IPS-20b (cell line): ENCODE results near the gene ENDOV.

Experiments used
- H3K27ac ChIP-seq: one replicate; pipeline ENCODE4 v1.5.1; 2013; ENCODE audit warnings: low read length
- H3K27me3 ChIP-seq: 2 replicates; pipeline ENCODE4 v1.6.1; 2013; ENCODE audit warnings: mild to moderate bottlenecking, low read length, inconsistent platforms; ENCODE audit not compliant: insufficient read depth
- H3K36me3 ChIP-seq: 2 replicates; pipeline ENCODE4 v1.6.1; 2013; ENCODE audit warnings: low read depth, mild to moderate bottlenecking, inconsistent platforms, low read length, moderate library complexity; ENCODE audit not compliant: insufficient read depth
- H3K4me1 ChIP-seq: 2 replicates; pipeline ENCODE4 v1.6.1; 2013; ENCODE audit warnings: mild to moderate bottlenecking, control low read depth, inconsistent platforms, low read length, moderate library complexity; ENCODE audit not compliant: insufficient read depth
- H3K4me3 ChIP-seq: 2 replicates; pipeline ENCODE4 v1.5.1; 2013; ENCODE audit warnings: mild to moderate bottlenecking, low read length, inconsistent platforms
- H3K9ac ChIP-seq: 2 replicates; pipeline ENCODE4 v1.6.1; 2013; ENCODE audit warnings: low read depth, mild to moderate bottlenecking, inconsistent platforms, low read length, moderate library complexity
- H3K9me3 ChIP-seq: 2 replicates; pipeline ENCODE4 v1.6.1; 2013; ENCODE audit warnings: mild to moderate bottlenecking, low read depth, low read length, inconsistent platforms; ENCODE audit not compliant: insufficient read depth

Gene ENDOV

GRCh38 chr17:80454557-80455335, 39.8 kb downstream of the ENDOV start:
- Histone ChIP-seq H3K9ac (peak overlapping the region; percentile 98), H3K36me3 (no peaks in the 10 kb centered on the region), H3K9me3 (no peaks in the 10 kb centered on the region), H3K27me3 (peaks cover 54% of the 10 kb centered on the region), H3K27ac (peak overlapping the region; percentile 94), H3K4me1 (peaks cover 3% of the 10 kb centered on the region; the same call in 1 of the 2 replicates), H3K4me3 (peak overlapping the region; percentile 86)

GRCh38 chr17:80455336-80455710, 40.4 kb downstream of the ENDOV start:
- Histone ChIP-seq H3K36me3 (no peaks in the 10 kb centered on the region), H3K4me3 (peak overlapping the region; percentile 86), H3K27ac (peak overlapping the region; percentile 94), H3K9me3 (no peaks in the 10 kb centered on the region), H3K9ac (peak overlapping the region; percentile 98), H3K4me1 (peaks cover 3% of the 10 kb centered on the region; the same call in 1 of the 2 replicates), H3K27me3 (peaks cover 59% of the 10 kb centered on the region)

- H3K4me3 ChIP-seq, result peak overlapping the region; percentile 86
These were observed 40.8 kb downstream of the ENDOV start for GRCh38 chr17:80455784-80456183.

GRCh38 chr17:80456465-80457235, 41.7 kb downstream of the ENDOV start:
- no peak overlapping the region for H3K9ac ChIP-seq
- no peak overlapping the region for H3K27ac ChIP-seq
- H3K9me3 ChIP-seq, result no peaks in the 10 kb centered on the region
- peaks cover 72% of the 10 kb centered on the region for H3K27me3 ChIP-seq
- peaks cover 3% of the 10 kb centered on the region; the same call in 1 of the 2 replicates for H3K4me1 ChIP-seq
- no peak overlapping the region for H3K4me3 ChIP-seq
- H3K36me3 ChIP-seq, result no peaks in the 10 kb centered on the region

More at GRCh38 chr17:80455784-80456183, 40.8 kb downstream of the ENDOV start:
- Histone ChIP-seq H3K27ac (no peak overlapping the region), H3K9me3 (no peaks in the 10 kb centered on the region), H3K36me3 (no peaks in the 10 kb centered on the region), H3K27me3 (peaks cover 64% of the 10 kb centered on the region), H3K4me1 (peaks cover 3% of the 10 kb centered on the region; the same call in 1 of the 2 replicates), H3K9ac (no peak overlapping the region; the same call in 1 of the 2 replicates)

- no peaks in the 10 kb centered on the region for H3K36me3 ChIP-seq
- H3K4me3 ChIP-seq, result no peak overlapping the region
- no peak overlapping the region for H3K27ac ChIP-seq
- H3K9ac ChIP-seq, result no peak overlapping the region
- H3K9me3 ChIP-seq, result no peaks in the 10 kb centered on the region
- peaks cover 79% of the 10 kb centered on the region for H3K27me3 ChIP-seq
- H3K4me1 ChIP-seq, result peaks cover 3% of the 10 kb centered on the region; the same call in 1 of the 2 replicates
These were observed 42.4 kb downstream of the ENDOV start for GRCh38 chr17:80457236-80457856.

GRCh38 chr17:80458016-80458415, 43.0 kb downstream of the ENDOV start:
- no peak overlapping the region for H3K4me3 ChIP-seq
- no peaks in the 10 kb centered on the region for H3K9me3 ChIP-seq
- H3K36me3 ChIP-seq, result no peaks in the 10 kb centered on the region
- peaks cover 74% of the 10 kb centered on the region for H3K27me3 ChIP-seq
- no peak overlapping the region for H3K27ac ChIP-seq
- no peak overlapping the region for H3K9ac ChIP-seq
- peaks cover 3% of the 10 kb centered on the region; the same call in 1 of the 2 replicates for H3K4me1 ChIP-seq

- peaks cover 3% of the 10 kb centered on the region; the same call in 1 of the 2 replicates for H3K4me1 ChIP-seq
- H3K4me3 ChIP-seq, result no peak overlapping the region
- H3K27me3 ChIP-seq, result peaks cover 66% of the 10 kb centered on the region
- H3K27ac ChIP-seq, result no peak overlapping the region
- H3K9ac ChIP-seq, result no peak overlapping the region
- no peaks in the 10 kb centered on the region for H3K9me3 ChIP-seq
- no peaks in the 10 kb centered on the region for H3K36me3 ChIP-seq
These were observed 44.3 kb downstream of the ENDOV start for GRCh38 chr17:80459234-80459633.

- peaks cover 72% of the 10 kb centered on the region for H3K27me3 ChIP-seq
- H3K27ac ChIP-seq, result no peak overlapping the region
- no peak overlapping the region for H3K4me3 ChIP-seq
- no peaks in the 10 kb centered on the region for H3K36me3 ChIP-seq
- H3K9ac ChIP-seq, result no peak overlapping the region
- peaks cover 2% of the 10 kb centered on the region; the same call in 1 of the 2 replicates for H3K4me1 ChIP-seq
- no peaks in the 10 kb centered on the region for H3K9me3 ChIP-seq
These were observed 45.5 kb downstream of the ENDOV start for GRCh38 chr17:80460429-80460834.

- peaks cover 71% of the 10 kb centered on the region for H3K27me3 ChIP-seq
- no peak overlapping the region for H3K4me3 ChIP-seq
- no peak overlapping the region for H3K9ac ChIP-seq
- H3K9me3 ChIP-seq, result no peaks in the 10 kb centered on the region
- no peaks in the 10 kb centered on the region for H3K36me3 ChIP-seq
- no peaks in the 10 kb centered on the region for H3K4me1 ChIP-seq
- H3K27ac ChIP-seq, result no peak overlapping the region
These were observed 46.7 kb downstream of the ENDOV start for GRCh38 chr17:80461528-80462160.

GRCh38 chr17:80463784-80464400, 48.9 kb downstream of the ENDOV start:
- H3K36me3 ChIP-seq, result no peaks in the 10 kb centered on the region
- no peak overlapping the region for H3K27ac ChIP-seq
- no peaks in the 10 kb centered on the region for H3K4me1 ChIP-seq
- H3K4me3 ChIP-seq, result no peak overlapping the region
- no peak overlapping the region for H3K9ac ChIP-seq
- no peaks in the 10 kb centered on the region for H3K9me3 ChIP-seq
- H3K27me3 ChIP-seq, result peaks cover 71% of the 10 kb centered on the region

GRCh38 chr17:80464486-80464885, 49.5 kb downstream of the ENDOV start:
- no peak overlapping the region for H3K4me3 ChIP-seq

More at GRCh38 chr17:80464486-80464885, 49.5 kb downstream of the ENDOV start:
- Histone ChIP-seq H3K27ac (no peak overlapping the region), H3K36me3 (no peaks in the 10 kb centered on the region), H3K9me3 (no peaks in the 10 kb centered on the region), H3K9ac (no peak overlapping the region), H3K4me1 (no peaks in the 10 kb centered on the region), H3K27me3 (peaks cover 71% of the 10 kb centered on the region)
